ENCODE measurements around the gene AP2B1.

DNA sequence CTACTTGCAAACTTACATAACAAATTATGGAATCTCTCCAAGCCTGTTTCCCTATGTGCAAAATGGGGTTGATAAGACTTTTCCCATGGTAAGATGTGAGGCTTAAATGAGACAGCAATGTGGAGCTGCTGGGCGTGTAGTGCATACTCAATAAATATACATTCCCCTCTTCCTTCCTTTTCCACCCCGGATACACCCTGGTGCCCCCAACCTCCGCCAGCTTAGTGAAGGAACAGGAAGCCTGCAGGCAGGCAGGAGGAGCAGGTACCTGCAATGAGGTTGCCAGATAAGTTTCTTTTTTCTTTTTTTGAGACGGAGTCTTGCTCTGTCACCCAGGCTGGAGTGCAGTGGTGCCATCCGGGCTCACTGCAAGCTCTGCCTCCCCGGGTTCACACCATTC, 188.5 kb downstream of the AP2B1 start:
- TF ChIP-seq CTCF (IDR thresholded peaks at IDR 0.05) (no peak), POLR2A (IDR thresholded peaks at IDR 0.05) (no peak)

Measured in body of pancreas (tissue), 4 donors.